Mucosa of rectum (tissue), 2 donors: Measurements from ENCODE around the gene MCTP2.

Source experiments
- H3K27ac ChIP-seq, 2 donors: one replicate each; pipeline ENCODE4 v1.7.0; 2013; ENCODE audit warnings: inconsistent platforms in 2 of 2, low read depth in 2 of 2, low read length in 2 of 2
- H3K27me3 ChIP-seq, 2 donors: one replicate each; pipeline ENCODE4 v1.7.0; 2013; ENCODE audit warnings: low read length in 2 of 2; ENCODE audit not compliant: control insufficient read depth in 2 of 2, insufficient read depth in 2 of 2
- H3K36me3 ChIP-seq, 2 donors: one replicate each; pipeline ENCODE4 v1.7.0; 2013; ENCODE audit warnings: low read length in 2 of 2; ENCODE audit not compliant: control insufficient read depth in 2 of 2, insufficient read depth in 2 of 2
- H3K4me1 ChIP-seq, 2 donors: one replicate each; pipeline ENCODE4 v1.7.0; 2013; ENCODE audit warnings: low read length in 2 of 2, mild to moderate bottlenecking in 1 of 2; ENCODE audit not compliant: control insufficient read depth in 2 of 2, insufficient read depth in 2 of 2
- H3K4me3 ChIP-seq, 2 donors: one replicate each; pipeline ENCODE4 v1.7.0; 2013; ENCODE audit warnings: low read length in 2 of 2
- H3K9ac ChIP-seq, 2 donors: one replicate each; pipeline ENCODE4 v1.7.0; 2013; ENCODE audit warnings: low read length in 2 of 2, low read depth in 1 of 2, mild to moderate bottlenecking in 1 of 2
- H3K9me3 ChIP-seq, 2 donors: one replicate each; pipeline ENCODE4 v1.7.0; 2013; ENCODE audit warnings: low read length in 2 of 2; ENCODE audit not compliant: control insufficient read depth in 2 of 2
- donor health status: healthy.
- donor health status: Normal muscosa, but diverticular disease.

The MCTP2 gene

DNA sequence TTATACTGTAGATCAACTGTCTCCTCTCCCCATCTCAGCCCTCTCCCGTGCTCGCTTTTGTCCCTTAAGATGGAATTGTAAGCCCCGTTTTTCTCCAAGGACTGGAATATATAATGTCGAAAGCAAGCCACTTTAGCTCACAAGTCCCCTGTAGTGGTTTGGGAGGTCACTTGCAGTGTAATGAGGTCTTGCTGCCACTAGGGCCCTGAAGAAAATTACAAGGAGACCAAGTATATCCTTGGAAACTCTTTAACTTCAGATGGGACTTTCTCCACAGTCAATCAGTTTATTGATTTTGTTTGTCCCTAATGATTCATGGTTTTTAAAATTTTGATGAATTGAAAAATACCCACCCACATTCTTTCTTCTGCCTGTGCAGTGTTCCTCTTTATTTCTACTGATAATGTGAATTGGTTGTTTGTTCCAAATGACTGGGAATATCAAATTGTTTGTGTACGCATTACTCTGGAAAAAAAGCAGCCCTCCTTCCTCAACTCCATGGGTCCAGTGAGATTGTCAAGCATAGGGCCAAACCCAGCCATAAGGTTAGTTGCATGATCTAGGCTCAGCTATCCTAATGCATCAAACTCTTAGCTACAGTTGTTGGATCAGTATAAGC, 294.8 kb downstream of the MCTP2 start:
- Histone ChIP-seq H3K9me3 (no peaks in the 10 kb centered on the region), H3K36me3 (no peaks in the 10 kb centered on the region), H3K27me3 (no peaks in the 10 kb centered on the region), H3K9ac (no peak overlapping the region), H3K4me1 (peaks cover 0 to 4% of the 10 kb centered on the region in 2 donors), H3K4me3 (no peak overlapping the region), H3K27ac (no peak overlapping the region)

DNA sequence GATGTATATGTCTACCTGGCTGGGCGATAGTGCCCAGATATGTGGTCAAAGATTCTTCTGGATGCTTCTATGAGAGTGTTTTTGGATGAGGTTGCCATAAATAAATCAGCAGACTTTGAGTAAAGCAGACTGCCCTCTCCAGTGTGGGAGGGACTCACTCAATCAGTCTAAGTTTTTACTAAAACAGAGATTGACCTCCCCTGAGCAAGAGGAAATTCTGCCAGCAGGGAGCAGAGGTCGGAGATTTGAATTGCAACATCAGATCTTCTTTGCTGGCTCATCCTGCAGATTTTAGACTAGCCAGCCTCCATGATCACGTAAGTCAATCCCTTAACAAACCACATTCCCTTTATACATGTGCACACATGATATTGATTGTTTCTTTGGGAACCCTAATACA, 300.9 kb downstream of the MCTP2 start:
- H3K4me3 ChIP-seq: no peak overlapping the region
- H3K27ac ChIP-seq: no peak overlapping the region
- H3K36me3 ChIP-seq: no peaks in the 10 kb centered on the region
- no peak overlapping the region for H3K9ac ChIP-seq
- H3K27me3 ChIP-seq: no peaks in the 10 kb centered on the region
- no peaks in the 10 kb centered on the region for H3K4me1 ChIP-seq
- H3K9me3 ChIP-seq: no peaks in the 10 kb centered on the region
